SU-DHL-6 (cell line): ENCODE data around the gene NHP2.

Experiments
- H2AFZ ChIP-seq: fragments of 200-600 bp; sonication (generic); 2 replicates; pipeline ENCODE4 v1.6.1; 2014; ENCODE audit warnings: low read depth, mild to moderate bottlenecking, moderate library complexity, mixed read lengths, antibody characterized with exemption, low read length; ENCODE audit not compliant: severe bottlenecking
- H3F3A ChIP-seq: fragments of 200-600 bp; shearing (Covaris generic); 2 replicates; pipeline ENCODE4 v1.6.0; 2016; ENCODE audit warnings: antibody characterized with exemption, mild to moderate bottlenecking; ENCODE audit not compliant: insufficient read depth
- H3K27ac ChIP-seq: fragments of 200-600 bp; sonication (generic); 2 replicates; pipeline ENCODE4 v1.5.1; 2016; ENCODE audit warnings: low read depth, mild to moderate bottlenecking, low read length, moderate library complexity, mixed read lengths
- H3K27me3 ChIP-seq: fragments of 200-600 bp; sonication (generic), shearing (Covaris generic); 2 replicates; pipeline ENCODE4 v1.6.0; 2014; ENCODE audit warnings: mild to moderate bottlenecking, low read length
- H3K36me3 ChIP-seq: fragments of 200-600 bp; sonication (generic); 2 replicates; pipeline ENCODE4 v1.6.1; 2014; ENCODE audit warnings: mild to moderate bottlenecking, low read length, mixed read lengths
- H3K4me2 ChIP-seq: fragments of 300-600, 200-600 bp; shearing (Covaris generic), sonication (generic); 2 replicates; pipeline ENCODE4 v1.6.0; 2014; ENCODE audit warnings: low read length, low read depth, mild to moderate bottlenecking; ENCODE audit not compliant: poor library complexity, severe bottlenecking
- H3K4me3 ChIP-seq: fragments of 200-600 bp; sonication (generic); 2 replicates; pipeline ENCODE4 v1.5.1; 2014; ENCODE audit warnings: antibody characterized with exemption, low read length, mild to moderate bottlenecking, mixed read lengths; ENCODE audit not compliant: insufficient read depth, poor library complexity, severe bottlenecking
- H3K79me2 ChIP-seq: fragments of 200-600 bp; sonication (generic); 2 replicates; pipeline ENCODE4 v1.6.1; 2014; ENCODE audit warnings: mild to moderate bottlenecking, low read length, moderate library complexity; ENCODE audit not compliant: insufficient read depth
- H3K9ac ChIP-seq: fragments of 200-600 bp; sonication (generic); 2 replicates; pipeline ENCODE4 v1.7.0; 2014; ENCODE audit warnings: mild to moderate bottlenecking, low read length
- H3K9me2 ChIP-seq: fragments of 200-600 bp; sonication (generic); replicated peaks from 2 replicates; pipeline ENCODE4 v1.6.1; 2014; ENCODE audit warnings: low read length; ENCODE audit not compliant: insufficient read depth
- H3K9me3 ChIP-seq: fragments of 200-600 bp; sonication (generic); 2 replicates; pipeline ENCODE4 v1.6.1; 2014; ENCODE audit warnings: low read length, mixed read lengths; ENCODE audit not compliant: insufficient read depth
- H4K20me1 ChIP-seq: fragments of 200-600 bp; sonication (generic); 2 replicates; pipeline ENCODE4 v1.6.1; 2014; ENCODE audit warnings: low read depth, mild to moderate bottlenecking, antibody characterized with exemption, low read length, moderate library complexity, mixed read lengths
- CTCF ChIP-seq: fragments of 200-600 bp; sonication (generic); IDR thresholded peaks from one replicate; pipeline ENCODE4 v1.5.1; 2017; ENCODE audit warnings: antibody characterized with exemption, mild to moderate bottlenecking, low read length, moderate library complexity; ENCODE audit not compliant: insufficient read depth, poor library complexity, severe bottlenecking
- EZH2phosphoT487 ChIP-seq: fragments of 200-600 bp; sonication (generic), shearing (Covaris generic); conservative IDR thresholded peaks from 2 replicates; pipeline ENCODE4 v1.6.1; 2018; ENCODE audit warnings: mild to moderate bottlenecking, antibody characterized with exemption, low read length, moderate library complexity, mixed read lengths

NHP2 gene

DNA sequence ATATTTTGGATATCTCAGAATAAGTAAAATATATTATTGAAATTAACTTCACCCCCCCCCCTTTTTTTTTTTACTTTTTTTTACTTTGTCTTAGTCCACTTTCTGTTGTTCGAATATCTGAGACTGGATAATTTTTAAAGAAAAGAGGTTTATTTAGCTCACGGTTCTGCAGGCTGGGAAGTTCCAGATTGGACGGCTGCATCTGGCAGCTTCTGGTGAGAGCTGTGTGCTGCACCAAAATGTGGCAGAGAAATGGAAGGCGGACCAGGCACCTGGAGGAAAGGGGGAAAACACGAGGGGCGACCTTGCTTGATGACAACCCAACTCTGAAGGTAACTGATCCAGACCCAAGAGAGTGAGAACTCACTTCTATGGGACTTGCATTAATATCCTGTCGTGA, 39.1 kb upstream of the NHP2 start:
- H3K4me3 ChIP-seq = no peak overlapping the region
- H3K9ac ChIP-seq = no peak overlapping the region
- H3K36me3 ChIP-seq = no peaks in the 10 kb centered on the region
- H3F3A ChIP-seq = no peaks in the 10 kb centered on the region
- no peaks in the 10 kb centered on the region for H3K79me2 ChIP-seq
- H2AFZ ChIP-seq = no peak overlapping the region
- H3K9me3 ChIP-seq = no peaks in the 10 kb centered on the region
- no peaks in the 10 kb centered on the region for H3K27me3 ChIP-seq
- H3K4me2 ChIP-seq = no peak overlapping the region
- H3K27ac ChIP-seq = no peak overlapping the region
- no peaks in the 10 kb centered on the region for H4K20me1 ChIP-seq
- TF ChIP-seq EZH2phosphoT487 = no peak
- no peak for TF ChIP-seq CTCF
- no peaks in the 10 kb centered on the region for H3K9me2 ChIP-seq

DNA sequence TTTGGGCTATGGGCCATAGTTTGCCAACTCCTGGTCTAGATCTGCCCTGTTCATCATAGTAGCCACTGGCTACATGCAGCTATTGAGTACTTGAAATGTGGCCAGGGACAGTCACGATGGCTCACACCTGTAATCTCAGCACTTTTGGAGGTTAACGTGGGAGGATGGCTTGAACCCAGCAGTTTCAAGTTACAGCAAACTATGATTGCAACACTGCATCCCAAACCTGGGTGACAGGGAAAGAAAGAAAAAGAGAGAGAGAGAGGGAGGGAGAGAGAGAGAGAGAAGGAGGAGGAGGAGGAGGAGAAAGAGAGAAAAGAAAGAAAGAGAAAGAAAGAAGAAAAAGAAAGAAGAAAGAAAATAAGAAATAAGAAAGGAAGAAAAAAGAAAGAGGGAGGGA, 38.6 kb upstream of the NHP2 start:
- Histone ChIP-seq H4K20me1 (no peaks in the 10 kb centered on the region), H3K9me2 (no peaks in the 10 kb centered on the region), H3K4me3 (no peak overlapping the region), H3F3A (no peaks in the 10 kb centered on the region), H3K36me3 (no peaks in the 10 kb centered on the region), H3K4me2 (no peak overlapping the region), H3K9me3 (no peaks in the 10 kb centered on the region), H3K27me3 (no peaks in the 10 kb centered on the region), H3K9ac (no peak overlapping the region), H3K79me2 (no peaks in the 10 kb centered on the region), H3K27ac (no peak overlapping the region), H2AFZ (no peak overlapping the region)
- TF ChIP-seq CTCF = no peak
- no peak for TF ChIP-seq EZH2phosphoT487

- Histone ChIP-seq H4K20me1 (no peaks in the 10 kb centered on the region), H3K4me3 (no peak overlapping the region), H3F3A (no peaks in the 10 kb centered on the region), H3K4me2 (no peak overlapping the region), H2AFZ (no peak overlapping the region), H3K9me2 (no peaks in the 10 kb centered on the region), H3K36me3 (no peaks in the 10 kb centered on the region), H3K27ac (no peak overlapping the region), H3K9me3 (no peaks in the 10 kb centered on the region), H3K79me2 (no peaks in the 10 kb centered on the region), H3K27me3 (no peaks in the 10 kb centered on the region), H3K9ac (no peak overlapping the region)
- TF ChIP-seq CTCF = no peak
- no peak for TF ChIP-seq EZH2phosphoT487
Observed at GRCh38 chr5:178191661-178192060, 38.0 kb upstream of the NHP2 start.

DNA sequence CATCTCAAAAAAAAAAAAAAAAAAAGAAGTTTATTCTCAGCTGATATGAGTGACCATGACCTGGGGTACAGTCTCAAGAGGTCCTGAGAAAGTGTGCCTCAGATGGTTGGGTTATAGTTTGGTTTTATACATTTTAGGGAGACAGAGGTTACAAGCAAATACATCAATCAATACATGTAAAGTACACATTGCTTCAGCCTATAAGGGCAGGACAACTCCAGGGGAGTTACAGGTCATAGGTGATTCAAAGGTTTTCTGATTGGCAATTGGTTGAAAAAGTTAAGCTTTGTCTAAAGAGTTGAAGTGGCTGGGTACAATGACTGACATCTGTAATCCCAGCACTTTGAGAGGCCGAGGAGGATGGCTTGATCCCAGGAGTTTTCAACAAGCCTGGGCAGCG, 35.7 kb upstream of the NHP2 start:
- no peak overlapping the region for H3K27ac ChIP-seq
- no peaks in the 10 kb centered on the region for H3F3A ChIP-seq
- H3K9ac ChIP-seq = no peak overlapping the region
- H3K9me2 ChIP-seq = no peaks in the 10 kb centered on the region
- no peaks in the 10 kb centered on the region for H3K36me3 ChIP-seq
- H3K9me3 ChIP-seq = no peaks in the 10 kb centered on the region
- H3K4me3 ChIP-seq = no peak overlapping the region
- H3K4me2 ChIP-seq = no peak overlapping the region
- H2AFZ ChIP-seq = no peak overlapping the region
- no peaks in the 10 kb centered on the region for H3K27me3 ChIP-seq
- no peaks in the 10 kb centered on the region for H4K20me1 ChIP-seq
- no peaks in the 10 kb centered on the region for H3K79me2 ChIP-seq
- no peak for TF ChIP-seq EZH2phosphoT487
- TF ChIP-seq CTCF = no peak
